Measurements from ENCODE around the gene ZNF668.
A peak's percentile ranks its signal among the peaks of the same experiment; 100 is the strongest.
"Not testable (repeated sequence)": the region's sequence is repeated elsewhere in the genome, so short reads cannot be mapped to it uniquely, and the experiment has no call there.

Gene ZNF668

GRCh38 chr16:31023627-31024226, 50.3 kb downstream of the ZNF668 start:
- TF ChIP-seq Cebpa-rat (IDR thresholded peaks at IDR 0.05): no peak
- Histone ChIP-seq H3K36me3 (no peaks in the 10 kb centered on the region), H3K4me2 (no peak overlapping the region), H3K27me3 (no peaks in the 10 kb centered on the region), H3K4me3 (no peak overlapping the region), H3K9me3 (replicated peaks in 1 of 11) (peaks cover 0 to 6% (median 0%) of the 10 kb centered on the region in 11 experiments; a peak in 2 of 22 replicates), H4K20me1 (no peaks in the 10 kb centered on the region), H3K9ac (no peak overlapping the region), H3K4me1 (peaks cover 14 to 42% (median 21%) of the 10 kb centered on the region in 10 experiments), H3K27ac (no peak overlapping the region)

- Histone ChIP-seq H3K4me1 (peaks cover 14 to 42% (median 21%) of the 10 kb centered on the region in 10 experiments), H3K27ac (no peak overlapping the region), H3K36me3 (no peaks in the 10 kb centered on the region), H3K4me2 (peak overlapping the region in 2 of 11 experiments; percentile 7 to 23; a peak in 1 of 22 replicates), H3K9ac (no peak overlapping the region), H3K9me3 (replicated peaks in 1 of 11) (peaks cover 0 to 6% (median 0%) of the 10 kb centered on the region in 11 experiments; a peak in 2 of 22 replicates), H3K27me3 (no peaks in the 10 kb centered on the region), H3K4me3 (no peak overlapping the region), H4K20me1 (no peaks in the 10 kb centered on the region)
- TF ChIP-seq Cebpa-rat (IDR thresholded peaks at IDR 0.05): no peak
These were observed 50.8 kb downstream of the ZNF668 start for GRCh38 chr16:31023252-31023602.

DNA sequence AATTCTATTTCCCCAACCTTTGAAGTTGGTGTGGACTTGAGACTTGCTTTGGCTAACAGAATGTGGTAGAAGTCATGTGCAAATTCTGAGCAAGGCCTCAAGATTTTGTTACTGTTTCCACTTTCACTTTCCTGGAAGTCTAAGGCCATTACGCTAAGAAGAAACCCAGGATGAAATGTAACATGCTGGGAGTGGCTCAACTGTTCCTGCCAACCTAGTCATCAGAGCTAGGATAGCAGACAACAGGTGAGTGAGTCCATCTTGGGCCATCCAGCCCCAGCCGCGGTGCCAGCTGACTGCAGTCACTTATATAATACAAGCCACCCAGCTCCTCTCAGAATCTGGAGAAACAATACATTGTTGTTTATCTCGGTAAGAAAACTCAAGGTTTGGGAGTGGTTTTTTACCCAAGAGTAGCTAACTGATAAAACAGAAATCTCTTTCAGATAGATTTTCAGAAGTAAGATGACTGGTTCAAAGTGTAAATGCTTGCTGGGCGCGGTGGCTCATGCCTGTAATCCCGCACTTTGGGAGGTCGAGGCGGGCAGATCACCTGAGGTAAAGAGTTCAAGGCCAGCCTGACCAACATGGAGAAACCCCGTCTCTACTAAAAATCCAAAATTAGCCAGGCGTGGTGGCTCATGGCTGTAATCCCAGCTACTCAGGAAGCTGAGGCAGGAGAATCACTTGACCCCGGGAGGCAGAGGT, 51.3 kb downstream of the ZNF668 start:
- no peaks in the 10 kb centered on the region for H3K36me3 ChIP-seq
- no peak overlapping the region for H3K4me3 ChIP-seq
- peaks cover 0 to 6% (median 0%) of the 10 kb centered on the region in 11 experiments; a peak in 2 of 22 replicates for H3K9me3 ChIP-seq (replicated peaks in 1 of 11)
- H4K20me1 ChIP-seq: no peaks in the 10 kb centered on the region
- H3K4me1 ChIP-seq: peaks cover 14 to 42% (median 21%) of the 10 kb centered on the region in 10 experiments
- H3K27me3 ChIP-seq: no peaks in the 10 kb centered on the region
- H3K9ac ChIP-seq: no peak overlapping the region
- H3K27ac ChIP-seq: no peak overlapping the region
- peak overlapping the region in 2 of 11 experiments; percentile 7 to 23; a peak in 1 of 22 replicates for H3K4me2 ChIP-seq
- TF ChIP-seq Cebpa-rat (IDR thresholded peaks at IDR 0.05): no peak

GRCh38 chr16:31020536-31020935, 53.5 kb downstream of the ZNF668 start:
- H3K4me3 ChIP-seq: no peak overlapping the region
- no peak overlapping the region for H3K9ac ChIP-seq
- peaks cover 0 to 6% (median 0%) of the 10 kb centered on the region in 11 experiments; a peak in 2 of 22 replicates for H3K9me3 ChIP-seq (replicated peaks in 1 of 11)
- H3K27me3 ChIP-seq: no peaks in the 10 kb centered on the region
- H3K4me2 ChIP-seq: no peak overlapping the region
- no peak overlapping the region for H3K27ac ChIP-seq
- peaks cover 2 to 26% (median 8%) of the 10 kb centered on the region in 10 experiments for H3K4me1 ChIP-seq
- H3K36me3 ChIP-seq: no peaks in the 10 kb centered on the region
- no peaks in the 10 kb centered on the region for H4K20me1 ChIP-seq
- TF ChIP-seq Cebpa-rat (IDR thresholded peaks at IDR 0.05): no peak

DNA sequence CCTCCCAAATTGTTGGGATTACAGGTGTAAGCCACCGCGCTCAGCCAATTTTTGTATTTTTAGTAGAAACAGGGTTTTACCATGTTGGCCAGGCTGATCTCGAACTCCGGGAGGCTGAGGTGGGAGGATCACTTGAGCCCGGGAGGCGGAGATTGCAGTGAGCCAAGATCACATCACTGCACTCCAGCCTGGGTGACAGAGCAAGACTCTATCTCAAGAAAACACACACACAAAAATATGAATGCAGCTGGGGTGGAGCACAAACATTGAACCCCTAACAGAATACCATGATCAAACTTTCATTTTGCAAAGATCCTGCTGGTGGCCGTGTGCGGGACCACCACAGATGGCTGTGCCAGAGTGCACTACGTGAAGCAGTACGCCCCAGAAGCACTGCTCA, 56.3 kb downstream of the ZNF668 start:
- H3K4me1 ChIP-seq; H4K20me1 ChIP-seq; H3K4me3 ChIP-seq; H3K27me3 ChIP-seq; H3K4me2 ChIP-seq; H3K9ac ChIP-seq; H3K36me3 ChIP-seq; H3K27ac ChIP-seq; H3K9me3 ChIP-seq (replicated peaks in 1 of 11): not testable (repeated sequence)

DNA sequence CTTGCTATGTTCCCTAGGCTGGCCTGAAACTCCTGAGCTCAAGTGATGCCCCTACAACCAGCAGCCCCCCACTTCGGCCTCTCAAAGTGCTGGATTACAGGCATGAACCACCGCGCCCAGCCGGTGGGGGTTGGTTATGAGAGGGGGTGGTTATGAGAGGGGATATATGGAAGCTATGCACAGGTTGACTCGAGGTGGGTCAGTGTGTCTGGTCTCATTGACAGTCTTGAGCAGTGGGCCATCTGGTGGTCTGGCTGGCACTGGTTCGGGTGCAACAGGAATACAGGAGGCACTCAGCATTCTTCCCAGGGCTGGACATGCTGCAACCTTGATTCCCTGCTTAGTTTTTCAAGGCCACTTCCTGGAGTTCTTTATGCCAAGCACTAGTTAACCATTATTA, 58.0 kb downstream of the ZNF668 start:
- H3K9ac ChIP-seq: no peak overlapping the region
- no peak overlapping the region for H3K4me3 ChIP-seq
- TF ChIP-seq Cebpa-rat (IDR thresholded peaks at IDR 0.05): no peak
- no peak overlapping the region for H3K27ac ChIP-seq
- no peaks in the 10 kb centered on the region for H3K36me3 ChIP-seq
- peaks cover 4 to 7% (median 5%) of the 10 kb centered on the region in 10 experiments; a peak in 17 of 20 replicates for H3K4me1 ChIP-seq
- peaks cover 0 to 10% (median 5%) of the 10 kb centered on the region in 11 experiments; a peak in 9 of 22 replicates for H3K27me3 ChIP-seq
- H3K9me3 ChIP-seq (replicated peaks in 1 of 11): peaks cover 0 to 6% (median 0%) of the 10 kb centered on the region in 11 experiments; a peak in 3 of 22 replicates
- H3K4me2 ChIP-seq: no peak overlapping the region
- no peaks in the 10 kb centered on the region for H4K20me1 ChIP-seq

DNA sequence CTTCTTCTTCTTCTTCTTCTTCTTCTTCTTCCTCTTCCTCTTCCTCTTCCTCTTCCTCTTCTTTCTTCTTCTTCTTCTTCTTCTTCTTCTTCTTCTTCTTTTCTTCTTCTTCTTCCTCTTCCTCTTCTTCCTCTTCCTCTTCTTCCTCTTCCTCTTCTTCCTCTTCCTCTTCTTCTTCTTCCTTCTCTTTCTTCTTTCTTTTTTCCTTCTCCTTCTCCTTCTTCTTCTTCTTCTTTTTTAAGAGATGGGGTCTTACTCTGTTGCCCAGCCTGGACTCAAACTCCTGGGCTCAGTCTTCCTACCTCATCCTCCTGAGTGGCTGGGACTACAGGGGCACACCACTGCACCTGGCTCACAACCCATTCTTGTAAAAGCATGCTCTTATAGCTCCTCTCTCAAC, 60.7 kb downstream of the ZNF668 start:
- peaks cover 6 to 25% (median 22%) of the 10 kb centered on the region in 10 experiments; a peak in 18 of 20 replicates for H3K4me1 ChIP-seq
- H3K9me3 ChIP-seq (replicated peaks in 1 of 11); H4K20me1 ChIP-seq; H3K9ac ChIP-seq; H3K36me3 ChIP-seq; H3K4me2 ChIP-seq; H3K4me3 ChIP-seq; H3K27ac ChIP-seq: not testable (repeated sequence)
- peaks cover 0 to 17% (median 8%) of the 10 kb centered on the region in 11 experiments; a peak in 9 of 22 replicates for H3K27me3 ChIP-seq

DNA sequence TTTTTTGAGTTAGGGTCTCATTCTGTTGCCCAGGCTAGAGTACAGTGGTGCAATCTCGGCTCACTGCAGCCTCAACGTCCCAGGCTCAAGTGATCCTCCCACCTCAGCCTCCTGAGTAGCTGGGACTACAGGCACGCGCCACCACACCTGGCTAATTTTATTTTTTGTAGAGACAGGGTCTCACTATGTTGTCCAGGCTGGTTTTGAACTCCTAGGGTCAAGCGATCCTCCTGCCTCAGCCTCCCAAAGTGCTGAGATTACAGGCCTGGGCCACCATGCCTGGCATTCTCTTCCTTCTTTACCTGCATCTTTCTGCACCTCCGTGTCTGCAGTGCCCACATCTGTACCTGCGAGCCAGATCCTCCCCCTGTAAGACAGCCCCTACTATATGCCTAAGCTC, 62.2 kb downstream of the ZNF668 start:
- not testable (repeated sequence) for H3K27ac ChIP-seq; H3K36me3 ChIP-seq; H3K4me3 ChIP-seq; H4K20me1 ChIP-seq; H3K9me3 ChIP-seq (replicated peaks in 1 of 11); H3K9ac ChIP-seq; H3K4me2 ChIP-seq
- Histone ChIP-seq H3K27me3 (peaks cover 0 to 17% (median 8%) of the 10 kb centered on the region in 11 experiments; a peak in 9 of 22 replicates), H3K4me1 (peaks cover 6 to 38% (median 32%) of the 10 kb centered on the region in 10 experiments; a peak in 19 of 20 replicates)
